ENCODE measurements around the gene UHRF1. TPM values are rescaled to one million over a fixed set of nuclear protein-coding genes. Genes with fewer than 3 reads are reported as not detected.
A peak's percentile ranks its signal among the peaks of the same experiment; 100 is the strongest.

UHRF1 gene
- total and polyA plus RNA-seq, 2 of the 4 experiments (the other 2 are of a cell fraction): 47.4 to 57.4 TPM

- peaks cover 14% of the 10 kb centered on the region for H3K9me1 ChIP-seq (ENCODE audit: insufficient read depth, low read length)
- no peaks in the 10 kb centered on the region for H3K9me3 ChIP-seq (ENCODE audit: control insufficient read depth, insufficient read depth, low read length)
- H3K79me1 ChIP-seq (ENCODE audit: low read depth in 1 of 2, low read length in 2 of 2): peaks cover 5 to 51% of the 10 kb centered on the region in 2 experiments; a peak in 3 of 4 replicates
- H2AFZ ChIP-seq (replicated peaks; ENCODE audit: low read length, poor library complexity): peak overlapping the region; percentile 74
- H2BK5ac ChIP-seq (ENCODE audit: low read depth, low read length, poor library complexity, severe bottlenecking): peak overlapping the region; percentile 28
- peak overlapping the region; percentile 99 for H2AK9ac ChIP-seq (replicated peaks; ENCODE audit: low read depth, low read length, poor library complexity)
- H2BK15ac ChIP-seq (ENCODE audit: low read depth, low read length): no peak overlapping the region
- H2AK5ac ChIP-seq (ENCODE audit: low read depth, low read length): peak overlapping the region; percentile 55
- dilution Hi-C loops (cut with HindIII; ENCODE audit: low sequenced_read_pairs, unreplicated experiment) (no loop called here), intact Hi-C loops (cut with micrococcal nuclease) (loop anchor here (2.0 kb wide), 2 partner anchors 59 to 103 kb away; partner anchors contain the start of gene PLIN3), in situ Hi-C loops (cut with MboI; ENCODE audit: low sequenced_read_pairs) (no loop called here)
- ChIA-PET CTCF (interaction anchor here (1.0 kb wide), 1 partner anchor 69 kb away, joined by 3 read pairs; no protein-coding TSS in a partner anchor), POLR2A (ENCODE audit: unreplicated experiment) (interaction anchor here (0.6 kb wide), 1 partner anchor 56 kb away, joined by 3 read pairs; no protein-coding TSS in a partner anchor)
- H3K9ac ChIP-seq (ENCODE audit: low read depth, low read length): peak overlapping the region; percentile 68
- no peak overlapping the region for H3K18ac ChIP-seq (ENCODE audit: low read depth, low read length)
- H4K91ac ChIP-seq (ENCODE audit: insufficient read depth, low read depth, low read length): no peak overlapping the region
- no peaks in the 10 kb centered on the region for H3K36me3 ChIP-seq (ENCODE audit: control insufficient read depth, insufficient read depth, low read length)
- H2BK20ac ChIP-seq (ENCODE audit: low read depth, low read length): no peak overlapping the region
- peaks cover 20% of the 10 kb centered on the region for H3K4me1 ChIP-seq (ENCODE audit: control insufficient read depth, insufficient read depth, low read length)
- no peak for DNase-seq
- 0% methylated on average over 1 of the region's 54 CpGs; no CpG with 5 or more reads in 1 of the 2 experiments for WGBS, 2 experiments (ENCODE audit: extremely low coverage in 2 of 2, insufficient read length in 1 of 2)
- H3K4me3 ChIP-seq (ENCODE audit: insufficient read depth, low read depth, low read length): peak overlapping the region; percentile 73
- 0 out of 2 replicates have a peak overlapping the region, but pooled peaks have one; percentile 35 for H3K14ac ChIP-seq (replicated peaks; ENCODE audit: low read depth, low read length)
- peak overlapping the region; percentile 97 for H3K4me2 ChIP-seq (ENCODE audit: low read depth, low read length)
- TF ChIP-seq, protein P1, sequence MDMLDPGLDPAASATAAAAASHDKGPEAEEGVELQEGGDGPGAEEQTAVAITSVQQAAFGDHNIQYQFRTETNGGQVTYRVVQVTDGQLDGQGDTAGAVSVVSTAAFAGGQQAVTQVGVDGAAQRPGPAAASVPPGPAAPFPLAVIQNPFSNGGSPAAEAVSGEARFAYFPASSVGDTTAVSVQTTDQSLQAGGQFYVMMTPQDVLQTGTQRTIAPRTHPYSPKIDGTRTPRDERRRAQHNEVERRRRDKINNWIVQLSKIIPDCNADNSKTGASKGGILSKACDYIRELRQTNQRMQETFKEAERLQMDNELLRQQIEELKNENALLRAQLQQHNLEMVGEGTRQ (IDR thresholded peaks at IDR 0.05; ENCODE audit: low read depth, low read length): no peak
- 0 out of 2 replicates have a peak, but pooled peaks have one; percentile 2 for TF ChIP-seq CHD1 (IDR thresholded peaks at IDR 0.05; ENCODE audit: low read depth, low read length)
- no peak overlapping the region for H3K4ac ChIP-seq (ENCODE audit: low read depth, low read length)
- peak overlapping the region; percentile 3 for H3K27ac ChIP-seq (ENCODE audit: insufficient read depth, low read length)
- H4K5ac ChIP-seq (ENCODE audit: low read depth, low read length): no peak overlapping the region
- H2BK120ac ChIP-seq (ENCODE audit: low read depth, low read length): no peak overlapping the region
- ATAC-seq (ENCODE audit: low read depth): peak; percentile 1
- H3K27me3 ChIP-seq (ENCODE audit: control insufficient read depth, insufficient read depth, low read length): no peaks in the 10 kb centered on the region
- no peak overlapping the region for H4K8ac ChIP-seq (ENCODE audit: low read depth in 2 of 2, low read length in 2 of 2)
- BruUV-seq (replicated peaks): no TSS peak
- 0 out of 2 replicates have a peak overlapping the region, but pooled peaks have one; percentile 86 for H3K23ac ChIP-seq (ENCODE audit: low read depth, low read length)
- H3K56ac ChIP-seq (ENCODE audit: extremely low read depth, insufficient read depth, low read length): no peak overlapping the region
- peaks cover 41% of the 10 kb centered on the region for H4K20me1 ChIP-seq (ENCODE audit: insufficient read depth, low read length)
Observed at GRCh38 chr19:4969292-4969771, 60.0 kb downstream of the UHRF1 start.
